Adipocyte (in vitro differentiated cells): Measurements from ENCODE around the gene NAV2.
A peak's percentile ranks its signal among the peaks of the same experiment; 100 is the strongest.

Experiments used
- DNase-seq: peaks from one replicate; pipeline ENCODE4 v3.0.0-alpha.2; 2015; ENCODE audit warnings: low read depth
- H3K27me3 ChIP-seq: replicated peaks from 2 replicates; pipeline ENCODE4 v1.7.0; 2013; ENCODE audit warnings: mild to moderate bottlenecking, low read length, moderate library complexity; ENCODE audit not compliant: control insufficient read depth, insufficient read depth
- H3K36me3 ChIP-seq: 2 replicates; pipeline ENCODE4 v1.7.0; 2013; ENCODE audit warnings: low read length, mild to moderate bottlenecking, moderate library complexity; ENCODE audit not compliant: control insufficient read depth, insufficient read depth, severe bottlenecking
- H3K4me1 ChIP-seq: 2 replicates; pipeline ENCODE4 v1.7.0; 2013; ENCODE audit warnings: mild to moderate bottlenecking, low read length, moderate library complexity; ENCODE audit not compliant: control insufficient read depth, insufficient read depth
- H3K4me3 ChIP-seq: 2 replicates; pipeline ENCODE4 v1.7.0; 2013; ENCODE audit warnings: mild to moderate bottlenecking, low read length, moderate library complexity
- H3K9ac ChIP-seq: 2 replicates; pipeline ENCODE4 v1.7.0; 2013; ENCODE audit warnings: mild to moderate bottlenecking, low read length, moderate library complexity
- H3K9me3 ChIP-seq: 2 replicates; pipeline ENCODE4 v1.7.0; 2013; ENCODE audit warnings: mild to moderate bottlenecking, low read length, moderate library complexity; ENCODE audit not compliant: control insufficient read depth

The NAV2 gene

DNA sequence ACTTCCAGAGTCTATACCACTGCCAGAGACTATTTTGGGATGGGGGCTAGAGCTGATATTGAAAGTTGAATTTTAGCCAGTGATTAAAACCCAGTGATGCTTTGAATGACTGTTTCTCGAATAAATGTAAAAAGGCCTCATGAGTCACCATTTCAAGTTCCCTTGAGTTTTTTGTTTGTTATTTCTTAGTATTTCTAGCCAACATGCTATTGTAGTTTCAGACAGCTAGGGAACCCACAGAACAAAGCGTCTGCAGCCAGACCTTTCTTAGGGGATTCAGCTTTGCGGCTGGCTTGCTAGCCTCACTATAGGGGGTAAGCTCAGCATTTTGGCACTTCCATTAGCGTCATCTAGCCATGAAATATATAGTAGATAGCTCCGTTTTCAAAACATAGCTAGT, 381.1 kb downstream of the NAV2 start:
- Histone ChIP-seq H3K9me3 (no peaks in the 10 kb centered on the region), H3K36me3 (peaks cover 85% of the 10 kb centered on the region), H3K4me1 (peaks cover 32% of the 10 kb centered on the region), H3K9ac (no peak overlapping the region), H3K27me3 (no peaks in the 10 kb centered on the region), H3K4me3 (no peak overlapping the region)
- DNase-seq, result peak; percentile 40

DNA sequence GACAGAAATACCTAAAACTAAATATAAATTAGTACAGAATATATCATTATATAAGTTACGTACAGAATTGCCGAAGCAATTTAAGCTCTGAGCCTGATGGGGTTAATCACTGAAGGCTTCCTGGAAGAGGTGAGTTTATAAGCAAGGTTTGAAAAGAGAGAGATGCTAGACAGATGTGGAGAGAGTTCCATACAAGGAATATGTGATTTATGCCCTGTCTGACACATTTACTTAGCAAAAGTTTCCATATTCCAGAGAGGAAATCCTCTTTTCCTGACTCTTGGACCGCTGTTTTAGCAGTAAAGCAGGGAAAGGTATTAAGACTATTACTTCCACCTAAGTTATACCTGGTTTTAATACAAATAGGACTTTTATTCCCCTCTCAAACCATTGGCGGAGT, 382.6 kb downstream of the NAV2 start:
- H3K9me3 ChIP-seq, result no peaks in the 10 kb centered on the region
- no peak for DNase-seq
- peaks cover 89% of the 10 kb centered on the region for H3K36me3 ChIP-seq
- no peak overlapping the region for H3K4me3 ChIP-seq
- no peak overlapping the region for H3K9ac ChIP-seq
- H3K27me3 ChIP-seq, result no peaks in the 10 kb centered on the region
- H3K4me1 ChIP-seq, result peaks cover 22% of the 10 kb centered on the region

DNA sequence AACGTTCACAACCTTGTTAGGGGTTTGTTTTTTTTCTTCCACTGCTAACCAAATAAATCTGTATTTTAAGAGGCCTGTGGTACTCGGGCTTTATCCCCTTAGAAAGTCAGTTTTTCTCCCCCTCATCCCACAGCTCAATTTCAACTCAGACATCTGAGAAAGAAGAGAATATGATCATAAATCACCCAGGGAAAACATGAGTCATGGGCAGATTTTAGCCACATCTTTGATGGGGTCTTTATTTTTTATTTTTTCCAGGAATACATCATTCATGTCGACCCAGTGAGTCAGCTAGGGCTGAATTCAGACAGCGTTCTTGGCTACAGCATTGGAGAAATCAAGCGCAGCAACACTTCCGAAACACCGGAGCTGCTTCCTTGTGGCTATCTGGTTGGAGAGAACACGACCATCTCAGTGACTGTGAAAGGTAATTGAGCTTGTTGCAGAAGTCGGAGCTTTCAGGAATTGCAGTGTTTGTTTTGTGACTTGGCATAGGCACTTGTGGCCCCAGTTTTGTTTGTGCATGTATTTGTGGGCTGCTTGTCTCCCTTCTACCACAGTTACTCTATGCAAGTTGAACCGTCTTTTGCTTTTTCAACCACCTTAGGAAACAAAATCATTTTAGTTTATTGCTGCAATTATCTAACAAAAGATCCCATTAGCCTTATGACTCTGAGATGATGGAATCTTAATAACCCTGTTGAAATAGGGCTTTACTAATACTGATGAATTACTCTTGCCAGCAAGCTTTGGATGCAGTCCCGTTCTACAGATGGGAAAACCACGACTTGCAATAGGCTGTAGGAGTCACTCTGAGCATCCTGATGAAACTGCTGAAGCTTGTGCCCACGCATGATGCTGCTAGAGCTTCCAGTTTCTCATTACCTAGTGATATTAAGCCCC, 384.9 kb downstream of the NAV2 start:
- peak; percentile 85 for DNase-seq
- peaks cover 89% of the 10 kb centered on the region for H3K36me3 ChIP-seq

DNA sequence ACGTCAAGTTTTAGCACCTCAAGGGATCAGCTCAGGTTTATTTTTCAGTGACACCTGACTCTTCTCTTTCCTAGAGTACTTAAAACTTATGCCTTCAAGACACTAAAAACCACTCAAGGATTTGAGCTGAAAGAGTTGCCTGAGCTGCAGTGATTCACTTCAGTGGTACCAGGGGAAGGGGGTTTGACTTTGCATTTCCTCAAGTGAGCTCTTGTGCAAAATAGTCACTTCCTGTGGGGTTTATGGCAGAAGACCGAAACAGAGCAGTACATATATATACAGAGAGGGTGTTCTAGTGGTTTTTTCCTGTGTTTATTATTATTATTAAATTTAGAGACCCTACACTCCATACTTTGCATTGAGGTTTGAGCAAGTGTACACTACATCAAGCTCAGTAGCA, 386.9 kb downstream of the NAV2 start:
- Histone ChIP-seq H3K4me3 (no peak overlapping the region), H3K27me3 (no peaks in the 10 kb centered on the region), H3K4me1 (peaks cover 17% of the 10 kb centered on the region), H3K9ac (no peak overlapping the region), H3K36me3 (peaks cover 91% of the 10 kb centered on the region), H3K9me3 (no peaks in the 10 kb centered on the region)
- no peak for DNase-seq

More for the DNA sequence above, 384.9 kb downstream of the NAV2 start:
- H3K27me3 ChIP-seq, result no peaks in the 10 kb centered on the region
- H3K9me3 ChIP-seq, result no peaks in the 10 kb centered on the region
- peaks cover 17% of the 10 kb centered on the region for H3K4me1 ChIP-seq
- H3K9ac ChIP-seq, result peak overlapping the region; percentile 43
- H3K4me3 ChIP-seq, result no peak overlapping the region

DNA sequence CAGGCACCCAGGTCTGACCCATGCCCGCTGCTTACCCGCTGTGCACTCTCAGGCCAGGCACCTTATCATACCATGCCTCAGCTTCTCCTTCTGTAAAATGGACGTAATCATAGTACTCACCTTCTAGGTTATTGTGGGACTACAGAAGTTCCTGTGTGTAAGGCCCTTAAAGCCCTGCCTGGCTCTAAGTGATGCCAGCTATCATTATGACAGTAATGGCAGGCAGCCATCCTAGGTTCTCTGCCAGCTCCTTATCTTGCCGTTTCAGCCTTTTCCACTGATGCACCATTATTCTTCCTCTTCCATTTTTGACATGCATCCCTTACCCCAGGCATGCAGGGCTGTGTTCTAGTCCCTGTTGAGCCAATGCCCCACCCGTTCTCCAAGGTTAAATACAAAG, 389.8 kb downstream of the NAV2 start:
- no peaks in the 10 kb centered on the region for H3K9me3 ChIP-seq
- peaks cover 9% of the 10 kb centered on the region for H3K4me1 ChIP-seq
- H3K27me3 ChIP-seq, result no peaks in the 10 kb centered on the region
- peaks cover 83% of the 10 kb centered on the region for H3K36me3 ChIP-seq
- H3K9ac ChIP-seq, result no peak overlapping the region
- H3K4me3 ChIP-seq, result no peak overlapping the region
- DNase-seq, result no peak

DNA sequence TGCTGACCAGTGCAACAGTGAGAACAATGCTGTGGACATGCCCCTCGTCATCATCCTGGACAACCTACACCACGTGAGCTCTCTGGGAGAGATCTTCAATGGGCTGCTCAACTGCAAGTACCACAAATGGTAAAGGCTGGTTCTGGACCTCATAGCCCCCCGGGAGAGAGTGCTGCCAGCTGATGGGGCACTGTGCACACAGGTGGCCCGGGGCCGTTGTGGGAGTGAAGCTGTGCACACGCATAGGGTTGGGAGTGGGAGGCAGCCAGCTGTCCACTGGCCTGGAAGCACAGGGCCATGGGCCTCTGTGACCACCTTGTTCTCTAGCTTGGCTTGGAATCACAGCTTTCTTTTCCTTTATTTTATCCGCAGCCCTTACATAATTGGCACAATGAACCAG, 390.6 kb downstream of the NAV2 start:
- Histone ChIP-seq H3K9ac (no peak overlapping the region), H3K9me3 (no peaks in the 10 kb centered on the region), H3K27me3 (no peaks in the 10 kb centered on the region), H3K36me3 (peaks cover 87% of the 10 kb centered on the region), H3K4me1 (peaks cover 2% of the 10 kb centered on the region), H3K4me3 (no peak overlapping the region)
- no peak for DNase-seq

DNA sequence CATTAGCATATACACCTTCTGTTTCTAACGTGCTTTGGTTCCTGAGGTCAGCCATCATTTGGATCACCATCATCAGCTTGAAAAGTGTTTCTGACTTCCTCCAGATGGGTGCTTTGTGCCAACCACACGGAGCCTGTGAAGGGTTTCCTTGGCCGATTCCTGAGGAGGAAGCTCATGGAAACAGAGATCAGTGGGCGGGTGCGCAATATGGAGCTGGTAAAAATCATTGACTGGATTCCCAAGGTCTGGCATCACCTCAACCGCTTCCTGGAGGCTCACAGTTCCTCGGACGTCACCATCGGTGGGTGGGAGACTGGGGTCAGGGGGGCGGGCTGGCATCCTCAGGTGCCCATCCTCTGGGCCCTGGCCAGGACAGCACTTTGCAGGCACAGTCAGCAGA, 392.8 kb downstream of the NAV2 start:
- no peak for DNase-seq
- Histone ChIP-seq H3K4me3 (no peak overlapping the region), H3K4me1 (peaks cover 19% of the 10 kb centered on the region), H3K9me3 (no peaks in the 10 kb centered on the region), H3K9ac (no peak overlapping the region), H3K27me3 (no peaks in the 10 kb centered on the region), H3K36me3 (peaks cover 87% of the 10 kb centered on the region)

DNA sequence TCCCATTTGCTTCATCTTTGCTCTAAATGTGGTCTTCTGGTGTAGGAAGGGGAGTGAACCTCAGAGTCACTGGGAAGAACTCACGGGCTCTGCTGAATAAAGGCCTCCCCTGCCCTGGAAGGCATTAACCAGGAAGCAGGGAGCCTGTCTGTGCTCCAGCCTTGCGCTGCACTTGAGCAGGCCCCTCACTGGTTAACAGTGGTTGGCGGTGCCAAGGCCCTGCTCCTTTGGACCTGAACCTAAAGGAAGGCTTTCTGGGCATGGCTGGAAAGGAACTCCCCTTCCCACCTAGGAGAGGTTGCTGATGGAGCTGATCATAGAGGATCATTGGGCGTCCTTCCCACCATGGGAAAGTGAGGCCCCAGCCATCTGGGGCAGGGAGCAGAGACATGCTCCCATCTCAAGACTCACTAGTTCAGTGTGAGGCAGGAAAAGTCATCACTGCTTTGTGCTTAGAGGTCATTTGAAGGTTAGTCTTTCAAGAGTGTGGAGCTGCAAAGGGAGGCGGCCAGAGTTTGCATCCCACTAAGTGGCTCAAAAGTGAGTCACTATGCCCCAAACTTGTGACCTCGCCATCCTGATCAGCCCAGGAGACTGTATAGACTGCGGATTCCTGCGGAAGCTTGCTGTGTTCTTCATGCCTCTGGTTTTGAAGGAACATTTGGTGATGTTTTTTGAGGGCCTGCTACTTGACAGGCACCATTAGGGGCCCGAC, 397.3 kb downstream of the NAV2 start:
- Histone ChIP-seq H3K9ac (no peak overlapping the region), H3K36me3 (peaks cover 67% of the 10 kb centered on the region)
- DNase-seq, result no peak

DNA sequence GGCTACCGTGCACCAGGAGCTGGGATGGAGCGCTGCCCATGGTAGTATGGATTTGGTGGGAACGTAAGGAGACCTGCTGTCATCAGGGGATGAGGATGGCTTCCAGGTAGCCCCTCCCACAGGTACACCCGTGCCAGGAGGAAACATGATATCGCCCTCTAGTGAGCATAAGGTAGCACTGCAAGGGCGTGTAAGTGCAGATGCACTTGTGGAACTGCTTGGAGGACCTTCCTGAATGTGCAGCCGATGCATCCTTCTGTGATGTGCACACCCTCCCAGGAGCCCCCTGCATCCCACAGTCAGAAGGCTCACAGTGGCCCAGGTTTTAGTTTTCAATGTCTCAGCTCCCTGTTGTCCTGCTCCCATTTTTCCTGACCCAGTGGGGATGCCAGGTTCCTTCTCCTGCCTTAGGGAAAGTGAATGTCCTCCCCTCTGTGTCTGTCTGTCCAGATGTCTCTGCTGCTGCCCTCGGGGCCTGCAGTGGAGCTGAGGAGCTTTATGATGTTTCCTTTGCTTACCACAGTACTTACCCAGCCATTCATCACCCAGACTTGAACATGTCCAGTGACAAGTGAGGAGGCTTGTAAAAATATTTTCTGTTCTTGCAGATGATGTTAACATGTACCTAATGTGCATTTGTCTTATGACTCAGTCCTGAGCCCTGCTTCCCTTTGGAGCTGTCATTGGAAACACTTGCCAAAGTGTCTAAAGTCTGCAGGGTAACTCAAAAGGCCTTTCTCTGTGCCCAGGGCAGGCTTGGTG, 398.5 kb downstream of the NAV2 start:
- Histone ChIP-seq H3K4me1 (peaks cover 47% of the 10 kb centered on the region), H3K4me3 (no peak overlapping the region), H3K9ac (no peak overlapping the region), H3K36me3 (peaks cover 67% of the 10 kb centered on the region), H3K9me3 (no peaks in the 10 kb centered on the region), H3K27me3 (no peaks in the 10 kb centered on the region)
- DNase-seq, result peak; percentile 73

More for the DNA sequence above, 397.3 kb downstream of the NAV2 start:
- H3K27me3 ChIP-seq, result no peaks in the 10 kb centered on the region
- H3K9me3 ChIP-seq, result no peaks in the 10 kb centered on the region
- no peak overlapping the region for H3K4me3 ChIP-seq
- H3K4me1 ChIP-seq, result peaks cover 47% of the 10 kb centered on the region

DNA sequence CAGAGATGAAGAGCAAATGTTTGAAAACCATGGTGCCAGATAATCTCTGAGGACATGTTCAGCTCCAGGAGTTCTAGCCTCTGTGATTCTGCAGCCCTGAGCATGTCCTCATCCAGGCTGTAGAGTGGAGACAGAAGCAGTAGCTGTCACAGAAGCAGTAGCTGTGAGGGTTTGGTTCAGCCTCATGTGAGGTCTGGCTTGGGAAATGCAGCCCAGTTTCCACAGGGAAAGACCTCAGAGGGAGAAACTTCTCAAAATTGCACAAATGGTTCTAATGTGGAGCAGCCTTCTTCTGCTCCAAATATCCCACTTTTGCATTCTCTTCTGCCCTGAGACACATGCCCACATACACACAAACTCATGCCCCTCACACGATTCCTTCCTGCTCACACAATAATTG, 399.2 kb downstream of the NAV2 start:
- Histone ChIP-seq H3K4me3 (no peak overlapping the region), H3K9me3 (no peaks in the 10 kb centered on the region), H3K9ac (peak overlapping the region; percentile 57), H3K4me1 (peaks cover 47% of the 10 kb centered on the region), H3K27me3 (no peaks in the 10 kb centered on the region), H3K36me3 (peaks cover 74% of the 10 kb centered on the region)
- DNase-seq, result no peak
